GM21423 (cell line): ENCODE data around the gene MTHFS.
"Not testable (repeated sequence)": the region's sequence is repeated elsewhere in the genome, so short reads cannot be mapped to it uniquely, and the experiment has no call there.

Experiments
- ATAC-seq: cut with Tn5 transposase; IDR thresholded peaks from one replicate; pipeline ENCODE4 v1.9.1; 2021; ENCODE audit warnings: mild to moderate bottlenecking, moderate library complexity; ENCODE audit not compliant: unreplicated experiment

Gene MTHFS

GRCh38 chr15:79916502-79917132, 19.8 kb upstream of the MTHFS start:
- no peak for ATAC-seq

DNA sequence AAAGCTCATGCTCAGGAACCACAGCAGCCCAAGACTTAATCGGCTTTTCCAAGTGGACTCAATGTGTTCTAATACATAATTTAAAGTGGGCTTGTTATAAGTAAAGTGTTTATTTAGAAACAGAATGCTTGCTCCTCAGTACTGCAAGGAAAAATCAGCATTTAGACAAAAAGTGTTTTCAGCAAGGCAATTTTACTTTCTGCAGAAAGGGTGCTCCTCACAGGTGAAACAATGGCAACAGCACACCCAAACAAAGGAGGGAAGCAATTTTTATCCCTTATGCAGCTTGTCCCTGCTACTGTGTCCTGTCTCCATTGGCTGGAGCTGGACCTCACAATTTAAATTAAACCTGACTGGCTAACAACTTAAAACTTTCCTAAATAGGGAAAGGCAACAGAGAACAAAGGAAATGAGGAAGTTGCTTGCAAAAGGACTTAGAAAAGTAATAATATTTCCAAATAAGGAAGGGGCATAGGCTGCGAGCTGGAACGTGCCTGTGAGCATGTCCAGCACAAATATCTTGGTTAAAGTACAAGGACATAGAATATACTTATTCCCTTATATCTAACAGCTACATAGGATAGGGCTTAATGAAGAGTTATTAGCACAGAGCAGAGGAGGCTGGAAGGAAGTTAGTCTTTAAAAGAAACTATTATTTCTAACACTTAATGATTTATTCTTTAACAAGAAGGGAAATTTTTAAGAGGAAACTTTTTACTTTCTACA, 19.1 kb upstream of the MTHFS start:
- ATAC-seq = not testable (repeated sequence)

- ATAC-seq = no peak
These were observed 17.9 kb upstream of the MTHFS start for GRCh38 chr15:79914728-79915127.

GRCh38 chr15:79909556-79910335, 12.9 kb upstream of the MTHFS start:
- peak; percentile 91 for ATAC-seq

GRCh38 chr15:79904271-79904670, 7.5 kb upstream of the MTHFS start:
- ATAC-seq = no peak

GRCh38 chr15:79903626-79904025, 6.8 kb upstream of the MTHFS start:
- no peak for ATAC-seq

GRCh38 chr15:79903144-79903543, 6.3 kb upstream of the MTHFS start:
- no peak for ATAC-seq

- ATAC-seq = peak; percentile 52
These were observed 5.1 kb upstream of the MTHFS start for GRCh38 chr15:79901958-79902357.

GRCh38 chr15:79900818-79901378, 4.1 kb upstream of the MTHFS start:
- ATAC-seq = not testable (repeated sequence)

DNA sequence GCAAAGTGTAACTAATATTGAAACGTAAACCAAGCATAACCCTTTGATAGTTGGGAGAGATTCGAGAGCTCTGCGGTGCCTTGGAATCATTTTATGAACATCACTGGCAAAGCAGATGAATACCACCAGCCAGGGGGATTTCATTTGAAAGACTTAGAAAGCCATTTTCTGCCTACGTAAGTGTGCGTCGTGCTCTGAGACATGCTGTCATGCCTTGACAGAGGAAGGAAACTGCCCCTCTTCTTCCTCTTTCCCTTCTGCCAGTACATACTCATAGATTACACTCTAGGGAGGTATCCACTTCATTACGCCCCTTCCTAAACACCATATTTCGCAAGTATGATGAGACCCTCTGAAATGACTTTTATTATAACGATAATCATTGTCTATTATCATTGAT, 3.3 kb upstream of the MTHFS start:
- ATAC-seq = no peak

- not testable (repeated sequence) for ATAC-seq
These were observed 2.0 kb upstream of the MTHFS start for GRCh38 chr15:79898786-79899185.

DNA sequence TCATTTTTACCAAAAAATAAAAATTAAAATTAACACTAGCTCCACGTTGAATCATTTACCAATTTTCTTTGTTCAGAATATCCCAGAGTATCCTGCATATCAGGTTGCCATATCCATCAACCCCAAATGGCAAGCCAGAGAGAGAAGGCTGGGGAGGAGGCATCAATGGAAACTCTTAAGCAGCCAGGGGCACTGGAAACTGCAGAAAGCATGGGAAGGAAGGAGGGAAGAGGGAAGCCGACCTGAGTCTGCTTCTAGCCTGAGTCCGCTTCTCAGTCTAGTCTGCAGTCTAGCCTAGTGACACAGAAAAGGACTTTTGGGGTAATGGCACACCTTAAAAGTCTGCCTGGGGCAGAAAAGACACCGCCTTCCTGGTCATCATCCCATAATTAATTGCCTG, 1.6 kb upstream of the MTHFS start:
- no peak for ATAC-seq

DNA sequence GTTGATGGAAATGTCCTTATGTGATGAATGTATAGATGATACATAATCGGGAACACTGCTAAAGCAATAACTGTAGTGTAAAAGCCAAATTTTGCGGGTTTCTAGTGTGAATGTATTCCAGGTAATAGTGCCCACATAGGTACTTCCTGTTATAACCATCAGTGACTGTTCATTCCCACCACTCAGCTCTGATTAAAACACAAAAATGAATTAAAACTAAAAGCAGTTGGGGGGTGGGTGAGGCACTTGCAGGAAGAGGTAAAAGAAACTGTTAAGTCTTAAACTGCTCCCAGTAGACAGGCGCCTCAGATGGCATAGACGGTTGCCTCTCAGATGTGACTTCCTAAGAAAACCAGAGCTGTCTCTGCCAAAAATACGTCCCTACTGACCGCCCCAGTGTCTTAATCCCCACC, 893 bp upstream of the MTHFS start:
- ATAC-seq = no peak

- ATAC-seq = no peak
These were observed 515 bp upstream of the MTHFS start for GRCh38 chr15:79897380-79897678.

GRCh38 chr15:79896131-79896633, 632 bp downstream of the MTHFS start:
- peak; percentile 46 for ATAC-seq

GRCh38 chr15:79887054-79887930, 9.5 kb downstream of the MTHFS start:
- ATAC-seq = no peak

DNA sequence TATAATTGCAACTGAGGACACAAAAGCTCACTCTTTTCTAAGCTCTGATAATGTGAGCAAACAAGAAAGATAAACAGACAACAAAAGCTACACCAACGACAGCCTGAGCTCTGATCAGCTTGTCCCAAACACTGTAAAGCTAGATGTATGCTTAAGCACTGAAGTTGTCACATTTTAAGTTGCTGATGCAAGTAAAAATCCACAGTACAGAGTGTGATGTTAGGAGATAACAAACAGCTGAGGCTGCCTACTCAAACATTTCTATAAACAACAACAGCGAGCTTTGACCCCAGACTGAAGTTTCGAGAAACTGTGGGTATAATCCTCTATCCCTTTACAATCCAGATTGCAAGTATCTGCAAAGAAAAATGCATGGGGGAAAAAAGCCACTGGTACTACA, 10.7 kb downstream of the MTHFS start:
- ATAC-seq = no peak

GRCh38 chr15:79884204-79884596, 12.6 kb downstream of the MTHFS start:
- no peak for ATAC-seq

DNA sequence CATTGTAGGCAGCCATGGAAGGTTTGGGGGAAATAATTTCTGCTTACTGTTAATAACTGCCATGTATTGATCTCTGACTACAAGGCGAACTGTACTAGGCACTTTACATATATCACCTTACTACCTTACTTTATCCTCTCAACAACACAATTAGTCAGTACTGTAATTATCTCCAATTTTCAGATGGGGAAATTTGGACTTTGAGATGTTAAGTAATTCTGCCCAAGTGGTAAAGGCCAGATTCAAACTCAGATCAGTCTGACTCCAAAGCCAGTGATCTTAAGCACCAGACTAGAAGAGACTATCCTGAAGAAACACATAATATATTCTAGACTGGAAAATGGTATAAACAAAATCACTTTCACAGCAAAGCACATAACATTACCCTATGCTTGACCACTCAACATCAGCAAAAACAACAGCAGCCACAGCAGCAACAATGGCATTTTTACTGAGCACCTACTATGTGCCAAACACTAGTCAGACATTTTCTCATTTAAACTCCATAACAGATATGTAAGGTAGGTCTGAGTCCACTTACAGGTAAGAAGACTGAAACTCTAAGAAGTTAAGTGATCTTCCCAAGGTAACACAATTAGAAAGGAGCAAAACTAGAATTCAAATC, 13.1 kb downstream of the MTHFS start:
- no peak for ATAC-seq

DNA sequence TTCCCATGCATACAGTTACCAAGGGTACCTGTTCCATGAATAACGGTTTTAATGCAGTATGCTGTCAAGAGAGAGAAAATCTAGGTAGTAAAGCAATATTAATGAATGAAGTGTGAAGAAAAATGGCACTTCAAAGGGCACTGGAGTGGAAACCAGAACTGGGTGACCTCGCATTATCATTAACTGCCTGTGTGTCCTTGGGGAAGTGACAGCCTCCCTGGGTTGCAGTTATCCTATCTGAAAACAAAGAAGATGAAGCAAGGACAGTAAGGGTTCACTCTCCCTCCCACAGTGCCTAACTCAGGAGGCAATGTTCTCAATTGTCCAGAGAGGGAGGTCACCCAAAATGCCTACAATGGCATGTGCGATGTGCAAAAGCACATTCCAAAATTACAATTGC, 15.1 kb downstream of the MTHFS start:
- no peak for ATAC-seq
